ENCODE measurements around the gene SCYGR8.

SCYGR8 gene

DNA sequence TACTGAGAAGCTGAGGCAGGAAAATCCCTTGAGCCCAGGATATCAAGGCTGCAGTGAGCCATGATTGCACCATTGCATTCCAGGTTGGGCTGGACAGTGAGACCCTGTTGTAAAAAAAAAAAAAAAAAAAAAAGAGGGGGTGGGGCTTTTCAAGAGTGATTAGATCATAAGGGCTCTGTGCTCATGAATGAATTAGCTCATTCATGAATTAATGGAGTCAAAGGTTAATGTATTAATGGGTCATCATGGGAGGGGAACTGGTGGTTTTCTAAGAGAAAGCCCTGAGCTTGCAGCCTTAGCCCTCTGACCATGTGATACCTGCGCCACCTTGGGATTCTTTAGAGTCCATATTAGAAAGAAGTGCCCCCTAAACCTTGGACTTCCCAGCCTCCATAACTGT lies 32.4 kb upstream of the SCYGR8 start:
- H3K27me3 ChIP-seq (ENCODE audit: insufficient read depth, low read length) = no peaks in the 10 kb centered on the region

GRCh38 chr2:227716501-227716900 lies 29.2 kb upstream of the SCYGR8 start:
- Histone ChIP-seq H3K4me1 (ENCODE audit: control insufficient read depth in 1 of 2, insufficient read depth in 2 of 2, low read length in 2 of 2) (peaks cover 0 to 4% of the 10 kb centered on the region in 2 experiments), H2BK12ac (ENCODE audit: low read length) (no peak overlapping the region), H4K91ac (ENCODE audit: low read depth, low read length) (no peak overlapping the region)

More for the DNA sequence above, 32.4 kb upstream of the SCYGR8 start:
- no CpG with 5 or more reads among the region's 1 CpG for WGBS (ENCODE audit: extremely low coverage, insufficient coverage, insufficient read length)
- H2AFZ ChIP-seq (ENCODE audit: insufficient read depth, low read length, poor library complexity) = no peak overlapping the region
- H4K12ac ChIP-seq (ENCODE audit: low read depth, low read length) = no peak overlapping the region
- no peak overlapping the region for H2AK5ac ChIP-seq (ENCODE audit: low read length)
- H3K4me1 ChIP-seq (ENCODE audit: control insufficient read depth in 1 of 2, insufficient read depth in 2 of 2, low read length in 2 of 2) = peaks cover 0 to 4% of the 10 kb centered on the region in 2 experiments
- no peak overlapping the region for H2BK120ac ChIP-seq (ENCODE audit: insufficient read depth, low read length, poor library complexity)
- no peaks in the 10 kb centered on the region for H3K9me3 ChIP-seq (ENCODE audit: insufficient read depth, low read depth, low read length)
- H2BK12ac ChIP-seq (ENCODE audit: low read length) = no peak overlapping the region
- H3K4ac ChIP-seq (ENCODE audit: low read depth, low read length) = no peak overlapping the region
- H3K79me2 ChIP-seq (ENCODE audit: control insufficient read depth, insufficient read depth, low read length, poor library complexity) = no peaks in the 10 kb centered on the region
- H3K79me1 ChIP-seq (ENCODE audit: low read length) = peaks cover 5% of the 10 kb centered on the region
- H3K9ac ChIP-seq (ENCODE audit: low read length) = no peak overlapping the region
- H3K4me3 ChIP-seq (ENCODE audit: low read depth, low read length) = no peak overlapping the region
- no peak overlapping the region for H3K4me2 ChIP-seq (ENCODE audit: low read length)
- no peak overlapping the region for H3K27ac ChIP-seq (ENCODE audit: low read depth, low read length)
- H4K91ac ChIP-seq (ENCODE audit: low read depth, low read length) = no peak overlapping the region
- no peak overlapping the region for H3K18ac ChIP-seq (ENCODE audit: low read length)
- no peak overlapping the region for H3K14ac ChIP-seq (ENCODE audit: low read length)
- no peak overlapping the region for H4K8ac ChIP-seq (ENCODE audit: low read depth, low read length)
- peaks cover 0 to 1% of the 10 kb centered on the region in 2 experiments for H3K36me3 ChIP-seq (ENCODE audit: control insufficient read depth in 1 of 2, insufficient read depth in 2 of 2, low read length in 2 of 2)
- H3K23ac ChIP-seq (ENCODE audit: low read length) = no peak overlapping the region
- no peak overlapping the region for H2BK5ac ChIP-seq (ENCODE audit: low read depth, low read length, poor library complexity)
- no peak for DNase-seq

DNA sequence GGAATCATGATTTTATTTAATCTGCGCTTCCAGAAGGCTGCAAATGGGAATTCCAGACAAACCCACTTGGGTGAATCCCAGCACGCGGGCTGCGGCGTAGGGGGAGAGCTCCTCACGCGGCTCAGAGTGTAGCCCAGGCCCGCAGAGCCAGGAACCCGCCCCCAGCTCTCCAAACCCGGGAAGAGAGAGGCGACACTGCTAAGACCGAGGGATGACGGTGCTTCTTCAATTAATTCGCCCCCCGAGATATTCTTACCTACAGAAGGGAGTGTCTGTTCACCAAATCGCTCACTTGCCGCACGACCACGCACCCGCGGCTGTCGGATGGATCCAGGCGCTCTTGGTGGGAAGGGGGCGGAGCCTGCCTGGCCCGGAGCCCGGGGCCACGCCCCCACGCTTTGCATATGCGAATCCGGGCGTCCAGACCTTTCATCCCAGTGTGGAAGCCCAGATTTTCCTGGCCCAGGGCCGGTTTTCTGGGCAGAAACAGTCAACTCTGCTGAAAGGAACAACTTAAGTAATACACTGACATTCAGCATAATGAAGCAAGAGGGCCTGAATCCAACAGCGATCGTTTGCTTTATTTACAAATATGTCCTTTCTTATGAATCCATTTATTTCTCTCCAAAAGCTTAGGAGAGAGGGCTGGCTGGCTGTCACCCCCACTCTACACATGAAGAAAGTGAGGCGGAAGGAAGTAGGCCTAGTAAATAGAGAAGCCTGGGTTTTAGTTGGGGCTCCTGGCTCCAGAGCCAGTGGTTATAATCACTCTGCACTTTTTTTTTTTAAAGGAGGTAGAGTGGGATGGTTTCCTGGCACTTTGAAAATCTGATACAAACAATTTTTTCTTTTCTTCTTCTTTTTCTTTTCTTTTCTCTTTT lies 27.8 kb upstream of the SCYGR8 start, which contains the start of gene SLC19A3:
Gene SLC19A3, minus strand, starts transcription at position 342 of the 881 bp plus-strand sequence. CDS start 15,710 bp downstream, outside the sequence.
- no CpG with 5 or more reads among the region's 35 CpGs for WGBS (ENCODE audit: extremely low coverage, insufficient coverage, insufficient read length)
- H3K79me1 ChIP-seq (ENCODE audit: low read length) = peaks cover 5% of the 10 kb centered on the region
- H3K27ac ChIP-seq (ENCODE audit: low read depth, low read length) = no peak within 1 kb of the TSS
- no peaks in the 10 kb centered on the region for H3K9me3 ChIP-seq (ENCODE audit: insufficient read depth, low read depth, low read length)
- peak within 1 kb of the TSS; percentile 74 for H2BK12ac ChIP-seq (ENCODE audit: low read length)
- H4K91ac ChIP-seq (ENCODE audit: low read depth, low read length) = no peak within 1 kb of the TSS
- peaks cover 0 to 4% of the 10 kb centered on the region in 2 experiments for H3K4me1 ChIP-seq (ENCODE audit: control insufficient read depth in 1 of 2, insufficient read depth in 2 of 2, low read length in 2 of 2)
- H3K4me2 ChIP-seq (ENCODE audit: low read length) = peak within 1 kb of the TSS; percentile 87
- H2AFZ ChIP-seq (ENCODE audit: insufficient read depth, low read length, poor library complexity) = peak within 1 kb of the TSS; percentile 91
- no peak within 1 kb of the TSS for H4K12ac ChIP-seq (ENCODE audit: low read depth, low read length)
- no peak within 1 kb of the TSS for H3K4ac ChIP-seq (ENCODE audit: low read depth, low read length)
- no peak within 1 kb of the TSS for H3K9ac ChIP-seq (ENCODE audit: low read length)
- no peaks in the 10 kb centered on the region for H3K27me3 ChIP-seq (ENCODE audit: insufficient read depth, low read length)
- no peak within 1 kb of the TSS for H2AK5ac ChIP-seq (ENCODE audit: low read length)
- peak within 1 kb of the TSS; percentile 25 for H2BK120ac ChIP-seq (ENCODE audit: insufficient read depth, low read length, poor library complexity)
- H2BK5ac ChIP-seq (ENCODE audit: low read depth, low read length, poor library complexity) = peak within 1 kb of the TSS; percentile 12
- H3K18ac ChIP-seq (ENCODE audit: low read length) = no peak within 1 kb of the TSS
- H3K4me3 ChIP-seq (ENCODE audit: low read depth, low read length) = peak within 1 kb of the TSS; percentile 70
- H3K23ac ChIP-seq (ENCODE audit: low read length) = no peak within 1 kb of the TSS
- peak; percentile 64 to 67 for DNase-seq
- H3K14ac ChIP-seq (ENCODE audit: low read length) = no peak within 1 kb of the TSS
- H3K79me2 ChIP-seq (ENCODE audit: control insufficient read depth, insufficient read depth, low read length, poor library complexity) = no peaks in the 10 kb centered on the region
- H4K8ac ChIP-seq (ENCODE audit: low read depth, low read length) = peak within 1 kb of the TSS; percentile 49
- peaks cover 0 to 1% of the 10 kb centered on the region in 2 experiments for H3K36me3 ChIP-seq (ENCODE audit: control insufficient read depth in 1 of 2, insufficient read depth in 2 of 2, low read length in 2 of 2)

More at GRCh38 chr2:227716501-227716900, 29.2 kb upstream of the SCYGR8 start:
- Histone ChIP-seq H3K27me3 (ENCODE audit: insufficient read depth, low read length) (no peaks in the 10 kb centered on the region), H2BK120ac (ENCODE audit: insufficient read depth, low read length, poor library complexity) (no peak overlapping the region), H4K12ac (ENCODE audit: low read depth, low read length) (no peak overlapping the region), H3K79me1 (ENCODE audit: low read length) (peaks cover 5% of the 10 kb centered on the region), H2BK5ac (ENCODE audit: low read depth, low read length, poor library complexity) (no peak overlapping the region), H3K4me3 (ENCODE audit: low read depth, low read length) (no peak overlapping the region), H2AK5ac (ENCODE audit: low read length) (no peak overlapping the region), H3K9me3 (ENCODE audit: insufficient read depth, low read depth, low read length) (no peaks in the 10 kb centered on the region), H2AFZ (ENCODE audit: insufficient read depth, low read length, poor library complexity) (no peak overlapping the region), H3K18ac (ENCODE audit: low read length) (no peak overlapping the region), H3K14ac (ENCODE audit: low read length) (no peak overlapping the region), H4K8ac (ENCODE audit: low read depth, low read length) (no peak overlapping the region), H3K4ac (ENCODE audit: low read depth, low read length) (no peak overlapping the region), H3K36me3 (ENCODE audit: control insufficient read depth in 1 of 2, insufficient read depth in 2 of 2, low read length in 2 of 2) (peaks cover 0 to 1% of the 10 kb centered on the region in 2 experiments), H3K23ac (ENCODE audit: low read length) (peak overlapping the region; percentile 96), H3K79me2 (ENCODE audit: control insufficient read depth, insufficient read depth, low read length, poor library complexity) (no peaks in the 10 kb centered on the region), H3K4me2 (ENCODE audit: low read length) (no peak overlapping the region), H3K9ac (ENCODE audit: low read length) (no peak overlapping the region), H3K27ac (ENCODE audit: low read depth, low read length) (no peak overlapping the region)
- no CpG with 5 or more reads among the region's 2 CpGs for WGBS (ENCODE audit: extremely low coverage, insufficient coverage, insufficient read length)
- DNase-seq = no peak

- H3K18ac ChIP-seq (ENCODE audit: low read length) = no peak overlapping the region
- H4K91ac ChIP-seq (ENCODE audit: low read depth, low read length) = no peak overlapping the region
- peak in 1 of 2 donors; percentile 53 for DNase-seq
- H3K4me2 ChIP-seq (ENCODE audit: low read length) = no peak overlapping the region
- H3K36me3 ChIP-seq (ENCODE audit: control insufficient read depth in 1 of 2, insufficient read depth in 2 of 2, low read length in 2 of 2) = no peaks in the 10 kb centered on the region
- no peak overlapping the region for H2BK5ac ChIP-seq (ENCODE audit: low read depth, low read length, poor library complexity)
- H3K9me3 ChIP-seq (ENCODE audit: insufficient read depth, low read depth, low read length) = no peaks in the 10 kb centered on the region
- no peak overlapping the region for H3K9ac ChIP-seq (ENCODE audit: low read length)
- no peak overlapping the region for H4K12ac ChIP-seq (ENCODE audit: low read depth, low read length)
- no peak overlapping the region for H2AFZ ChIP-seq (ENCODE audit: insufficient read depth, low read length, poor library complexity)
- no peak overlapping the region for H3K4ac ChIP-seq (ENCODE audit: low read depth, low read length)
- H2AK5ac ChIP-seq (ENCODE audit: low read length) = no peak overlapping the region
- H4K8ac ChIP-seq (ENCODE audit: low read depth, low read length) = no peak overlapping the region
- H3K14ac ChIP-seq (ENCODE audit: low read length) = no peak overlapping the region
- no peak overlapping the region for H3K4me3 ChIP-seq (ENCODE audit: low read depth, low read length)
- H3K27me3 ChIP-seq (ENCODE audit: insufficient read depth, low read length) = no peaks in the 10 kb centered on the region
- no peaks in the 10 kb centered on the region for H3K79me2 ChIP-seq (ENCODE audit: control insufficient read depth, insufficient read depth, low read length, poor library complexity)
- WGBS (ENCODE audit: extremely low coverage, insufficient coverage, insufficient read length) = no CpG with 5 or more reads among the region's 4 CpGs
- H3K27ac ChIP-seq (ENCODE audit: low read depth, low read length) = no peak overlapping the region
- H3K23ac ChIP-seq (ENCODE audit: low read length) = no peak overlapping the region
- H2BK12ac ChIP-seq (ENCODE audit: low read length) = no peak overlapping the region
- no peak overlapping the region for H2BK120ac ChIP-seq (ENCODE audit: insufficient read depth, low read length, poor library complexity)
- H3K79me1 ChIP-seq (ENCODE audit: low read length) = peaks cover 3% of the 10 kb centered on the region
- H3K4me1 ChIP-seq (ENCODE audit: control insufficient read depth in 1 of 2, insufficient read depth in 2 of 2, low read length in 2 of 2) = peaks cover 0 to 4% of the 10 kb centered on the region in 2 experiments
These were observed 26.1 kb upstream of the SCYGR8 start for GRCh38 chr2:227719641-227720040.

Measured in trophoblast cell (in vitro differentiated cells and primary cell).